Stimulated activated CD4-positive, alpha-beta T cell treated with anti-CD3 and anti-CD28 coated beads, TNF-alpha, amount 100 ng/mL, for 4 hours (primary cell): ENCODE data around the gene PLEKHB2.
"Not testable (repeated sequence)": the region's sequence is repeated elsewhere in the genome, so short reads cannot be mapped to it uniquely, and the experiment has no call there.

Source experiments
- DNase-seq, 3 experiments: peaks; one replicate each; pipeline ENCODE4 v3.0.0-alpha.2; 2020; ENCODE audit warnings: low read depth in 3 of 3

Gene PLEKHB2, protein sequence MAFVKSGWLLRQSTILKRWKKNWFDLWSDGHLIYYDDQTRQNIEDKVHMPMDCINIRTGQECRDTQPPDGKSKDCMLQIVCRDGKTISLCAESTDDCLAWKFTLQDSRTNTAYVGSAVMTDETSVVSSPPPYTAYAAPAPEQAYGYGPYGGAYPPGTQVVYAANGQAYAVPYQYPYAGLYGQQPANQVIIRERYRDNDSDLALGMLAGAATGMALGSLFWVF

GRCh38 chr2:131105156-131105949 lies at the start of gene PLEKHB2:
PLEKHB2 (plus strand) TSS chr2:131105336; CDS start chr2:131120942, 15,606 bp downstream.
- peak; percentile 86 to 89 (median 88) for DNase-seq

GRCh38 chr2:131056204-131056931 lies 48.8 kb upstream of the PLEKHB2 start:
- DNase-seq: no peak

- DNase-seq: no peak
Observed at GRCh38 chr2:131056932-131057287, 48.2 kb upstream of the PLEKHB2 start.

DNA sequence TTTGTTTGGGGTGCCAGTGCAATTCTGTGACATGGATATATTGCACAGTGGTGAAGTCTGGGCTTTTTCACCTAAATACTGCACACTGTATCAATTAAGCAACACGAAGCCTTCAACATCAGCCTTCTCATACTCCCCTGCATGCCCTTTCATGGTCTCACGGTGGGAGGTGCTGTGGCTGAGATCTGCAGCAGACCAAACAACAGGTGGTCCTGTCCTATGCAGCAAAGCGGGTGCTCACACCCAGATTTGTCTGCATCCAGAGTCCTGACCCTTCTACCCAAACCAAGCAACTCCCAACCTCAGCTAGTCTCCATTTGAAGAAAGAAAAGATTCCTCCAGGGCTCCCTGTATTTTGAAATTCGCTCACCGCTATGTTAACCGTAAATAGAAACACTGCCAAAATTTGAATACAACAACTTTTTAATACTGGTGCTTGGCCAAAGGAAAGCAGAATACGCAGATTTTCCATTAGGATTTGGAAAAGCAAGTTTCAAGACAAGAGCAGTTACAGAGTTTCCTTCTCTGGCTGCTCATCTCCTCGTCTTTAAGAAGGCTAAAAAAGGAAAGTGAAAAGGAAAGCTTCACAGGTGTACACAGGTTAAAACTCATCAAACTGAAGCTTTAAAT lies 46.8 kb upstream of the PLEKHB2 start:
- DNase-seq: no peak

DNA sequence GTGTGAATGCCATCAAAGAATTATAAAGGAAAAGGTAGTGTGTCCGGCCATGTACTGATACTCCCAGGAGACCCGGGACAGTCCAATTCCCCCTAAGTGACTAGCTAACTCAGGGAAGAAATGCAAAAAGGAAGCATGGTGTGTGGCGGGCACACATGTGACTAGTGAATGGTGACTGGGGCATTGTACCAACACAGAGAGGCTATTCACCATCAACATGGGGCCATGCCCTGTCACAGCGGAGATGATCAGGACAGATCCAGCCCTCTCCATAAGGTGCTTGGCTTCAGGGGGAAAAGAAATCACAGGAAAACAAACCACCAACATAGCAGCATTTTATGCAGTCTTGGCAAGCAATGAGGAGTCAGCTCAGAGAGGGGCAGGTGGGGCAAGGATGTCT lies 46.2 kb upstream of the PLEKHB2 start:
- no peak for DNase-seq

DNA sequence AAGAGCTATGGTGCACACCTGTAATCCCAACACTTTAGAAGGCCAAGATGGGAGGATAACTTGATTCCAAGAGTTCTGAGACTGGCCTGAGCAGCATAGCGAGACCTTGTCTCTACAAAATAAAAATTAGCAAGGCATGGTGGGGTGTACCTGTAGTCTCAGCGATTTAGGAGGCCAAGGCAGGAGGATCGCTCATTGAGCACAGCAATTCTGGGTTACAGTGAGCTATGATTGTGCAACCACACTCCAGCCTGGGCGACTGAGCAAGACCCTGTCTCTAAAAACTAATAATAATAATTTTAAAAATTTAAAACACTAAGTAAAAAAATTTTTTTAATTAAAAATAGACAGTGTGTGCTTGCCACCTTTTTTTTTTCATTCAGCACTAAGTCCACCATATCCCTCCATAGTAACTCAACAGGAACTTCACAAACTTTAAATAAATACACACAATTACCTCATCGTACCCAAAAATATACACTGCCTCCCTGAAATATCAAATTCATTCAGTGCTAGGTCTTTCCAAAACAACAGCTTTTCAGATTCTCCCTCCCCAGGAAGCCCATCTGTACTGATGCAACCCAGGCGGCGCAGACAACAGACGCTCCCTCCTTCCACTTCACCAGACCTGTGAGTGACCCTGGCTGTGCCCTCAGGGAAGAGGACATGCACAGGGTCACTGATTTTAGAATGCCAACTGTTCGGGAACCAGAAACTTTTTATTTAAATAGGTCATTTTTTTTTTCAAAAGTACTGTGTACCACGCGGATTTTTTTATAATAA lies 41.4 kb upstream of the PLEKHB2 start:
- no peak for DNase-seq

- no peak for DNase-seq
Observed at GRCh38 chr2:131064589-131065512, 40.3 kb upstream of the PLEKHB2 start.

DNA sequence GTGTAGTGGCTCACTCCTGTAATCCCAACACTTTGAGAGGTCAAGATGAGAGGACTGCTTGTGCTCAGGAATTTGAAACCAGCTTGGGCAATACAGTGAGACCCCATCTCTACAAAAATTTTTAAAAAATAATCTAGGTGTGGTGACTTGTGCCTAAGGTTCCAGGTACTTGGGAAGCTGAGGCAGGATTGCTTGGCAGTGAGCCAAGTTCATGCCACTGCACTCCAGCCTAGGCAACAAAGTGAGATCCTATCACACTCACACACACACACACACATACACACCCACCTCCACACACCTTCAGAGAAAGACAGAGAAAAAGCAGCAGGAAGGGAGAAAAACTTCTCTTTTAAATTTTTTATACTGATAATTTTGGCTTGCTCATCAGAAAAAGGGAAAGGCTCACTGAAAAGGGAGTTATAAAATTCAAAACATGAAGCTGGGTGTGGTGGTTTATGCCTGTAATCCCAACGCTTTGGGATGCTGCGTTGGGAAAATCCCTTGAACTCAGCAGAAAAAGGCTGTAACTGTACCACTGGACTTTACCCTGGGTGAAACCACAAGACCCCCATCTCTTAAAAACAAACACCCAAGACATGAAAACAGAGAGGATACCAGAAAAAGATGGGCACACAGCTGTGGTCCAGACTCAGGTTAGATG lies 37.5 kb upstream of the PLEKHB2 start:
- no peak for DNase-seq

DNA sequence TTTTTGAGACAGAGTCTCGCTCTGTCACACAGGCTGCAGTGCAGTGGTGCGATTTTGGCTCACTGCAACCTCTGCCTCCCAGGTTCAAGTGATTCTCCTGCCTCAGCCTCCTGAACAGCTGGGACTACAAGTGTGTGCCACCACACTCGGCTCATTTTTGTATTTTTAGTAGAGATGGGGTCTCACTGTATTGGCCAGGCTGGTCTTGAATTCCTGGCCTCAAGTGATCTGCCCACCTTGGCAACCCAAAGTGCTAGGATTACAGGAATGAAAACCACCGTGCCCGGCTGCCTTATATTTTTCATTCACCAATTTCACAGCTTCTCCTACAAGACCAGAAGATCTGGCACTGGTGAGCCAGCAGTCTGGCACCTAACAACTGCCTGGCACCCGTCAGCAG lies 37.0 kb upstream of the PLEKHB2 start:
- DNase-seq: not testable (repeated sequence)

GRCh38 chr2:131075578-131075977 lies 29.6 kb upstream of the PLEKHB2 start:
- DNase-seq: not testable (repeated sequence)

- DNase-seq: no peak
Observed at GRCh38 chr2:131076707-131077106, 28.4 kb upstream of the PLEKHB2 start.

- no peak for DNase-seq
Observed at GRCh38 chr2:131077182-131077846, 27.8 kb upstream of the PLEKHB2 start.

DNA sequence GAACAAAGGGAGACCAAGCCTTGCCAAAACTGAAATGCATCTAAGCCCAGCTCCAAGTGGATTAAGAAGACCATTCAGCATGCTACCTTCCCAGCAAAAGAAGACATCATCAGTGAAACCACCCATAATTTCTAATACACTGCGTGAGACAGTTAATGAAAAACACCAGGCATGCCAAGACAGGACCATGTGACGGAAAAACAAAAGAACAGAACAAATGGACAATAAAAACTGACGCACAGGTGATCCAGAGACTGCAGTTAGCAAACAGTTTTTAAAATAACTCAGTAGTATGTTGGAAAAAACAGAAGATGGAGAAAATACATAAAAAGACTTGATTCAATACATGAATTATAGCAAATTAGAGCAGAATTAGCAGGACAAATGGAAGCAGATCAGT lies 27.2 kb upstream of the PLEKHB2 start:
- DNase-seq: no peak

DNA sequence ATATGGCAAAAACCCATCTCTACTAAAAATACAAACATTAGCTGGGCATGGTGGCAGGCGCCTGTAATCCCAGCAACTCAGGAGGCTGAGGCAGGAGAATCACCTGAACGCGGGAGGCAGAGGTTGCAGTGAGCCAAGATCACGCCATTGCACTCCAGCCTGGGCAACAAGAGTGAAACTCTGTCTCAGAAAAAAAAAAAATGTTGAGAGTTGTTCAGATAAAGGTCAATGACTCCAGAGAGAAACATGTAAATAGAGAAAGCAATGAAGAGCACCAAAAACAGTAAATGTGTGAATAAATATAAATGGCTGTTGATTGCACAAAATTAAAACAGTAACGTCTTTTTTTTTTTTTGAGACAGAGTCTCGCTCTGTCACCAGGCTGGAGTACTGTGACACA lies 25.2 kb upstream of the PLEKHB2 start:
- DNase-seq: not testable (repeated sequence)

DNA sequence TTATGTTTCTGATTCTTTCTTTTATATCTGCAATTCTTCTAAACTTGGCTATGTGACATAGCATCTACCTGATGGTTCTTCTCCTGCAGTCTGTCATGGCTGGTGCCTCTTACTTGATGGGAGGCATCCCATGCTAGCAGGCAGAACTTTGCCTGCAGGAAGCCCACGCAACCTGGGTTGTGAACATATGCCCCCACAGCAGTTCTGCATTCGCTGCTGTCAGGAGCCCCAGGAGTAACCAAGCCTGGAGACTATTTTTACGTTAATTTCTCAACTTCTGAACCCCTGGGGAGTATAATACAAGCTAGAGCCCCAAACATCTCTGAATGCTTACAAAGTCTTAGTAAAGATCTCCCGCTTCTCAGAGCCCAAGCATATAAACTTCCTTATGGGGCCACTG lies 23.9 kb upstream of the PLEKHB2 start:
- DNase-seq: no peak

DNA sequence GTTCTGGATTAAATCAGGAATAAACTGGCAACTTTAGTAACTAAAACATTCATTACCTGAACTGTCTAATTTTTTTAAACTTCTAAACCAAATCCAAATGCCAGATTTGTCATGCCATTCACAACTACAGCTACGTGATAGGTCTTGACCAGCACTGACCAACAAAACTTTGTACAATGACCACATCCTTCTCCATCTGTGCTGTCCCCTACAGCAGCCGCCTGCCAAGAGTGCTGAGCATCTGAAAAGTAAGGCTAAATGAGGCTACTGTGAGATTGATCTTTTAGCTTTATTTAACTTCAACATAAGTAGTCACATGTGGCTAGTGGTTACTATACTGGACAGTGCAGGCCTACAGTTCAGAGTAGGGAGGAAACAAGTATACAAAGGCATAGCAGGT lies 19.5 kb upstream of the PLEKHB2 start:
- no peak for DNase-seq

DNA sequence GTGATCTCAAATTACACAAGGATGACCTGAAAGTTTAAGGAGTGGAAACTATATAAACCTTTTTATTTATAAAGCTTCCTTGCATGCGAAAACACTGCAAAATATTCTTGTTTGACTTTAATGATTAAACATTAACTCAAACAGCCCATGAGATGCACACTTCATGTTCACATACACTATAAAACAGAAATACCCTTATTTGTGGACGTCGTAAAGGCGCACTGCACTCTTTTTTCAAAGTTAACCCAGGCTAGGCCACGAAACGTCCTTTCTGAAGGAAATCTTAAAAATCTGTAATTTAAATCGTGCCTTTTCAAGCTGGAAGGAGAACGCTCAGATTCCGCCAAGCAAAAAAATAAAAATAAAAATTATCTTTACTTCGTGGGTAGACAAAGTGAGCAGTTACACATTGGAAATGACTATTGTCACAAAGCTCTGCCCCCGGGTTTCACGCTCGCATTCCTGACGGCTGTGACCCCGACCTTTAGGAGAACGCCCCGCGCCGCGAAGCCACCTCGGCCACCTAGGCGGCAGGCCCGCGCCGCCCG lies 12.6 kb upstream of the PLEKHB2 start:
- DNase-seq: no peak

DNA sequence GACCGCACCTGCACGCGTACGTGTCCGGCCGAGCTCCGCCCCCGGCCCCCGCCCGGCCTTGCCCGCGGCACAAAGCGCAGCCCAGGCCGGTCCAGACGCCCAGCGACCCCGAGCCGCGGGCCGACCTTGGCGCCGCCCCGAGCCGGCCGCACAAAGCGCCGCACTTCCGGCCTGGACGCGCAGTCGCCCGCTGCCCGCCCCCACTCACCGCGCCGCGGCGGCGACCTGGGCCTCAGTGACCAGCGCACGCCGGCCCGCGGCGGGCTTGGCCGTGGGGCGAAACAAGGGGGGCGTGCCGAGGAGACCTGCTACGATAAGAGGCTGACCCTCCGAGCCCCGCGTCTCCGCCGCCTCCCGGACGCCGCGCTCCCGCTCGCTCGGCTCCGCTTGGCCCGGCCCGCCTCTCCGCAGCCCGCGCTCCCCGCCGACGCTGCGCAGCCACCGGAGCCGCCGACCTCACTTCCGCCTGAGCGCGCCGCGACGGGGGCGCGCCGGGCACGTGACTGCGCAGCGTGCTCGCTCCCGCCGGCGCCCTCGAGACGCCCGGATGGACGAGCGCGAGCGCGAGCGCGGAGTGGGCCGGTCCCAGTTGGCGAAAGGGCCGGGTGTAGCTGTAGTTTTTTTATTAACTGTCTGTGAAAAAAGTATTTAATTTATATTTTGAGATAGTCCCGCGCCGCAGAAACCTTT lies 12.0 kb upstream of the PLEKHB2 start, which contains the start of gene FAM168B:
Gene FAM168B (minus strand): TSS at position 455 of the 690 bp plus-strand sequence. CDS start 10,814 bp downstream, outside the sequence.
- peak; percentile 71 to 84 (median 71) for DNase-seq
